NCI-H748 treated with DMSO at 0.1 percent for 48 hours (cell line): ENCODE measurements around the gene PCDHAC1.
A peak's percentile ranks its signal among the peaks of the same experiment; 100 is the strongest.
"Not testable (repeated sequence)": the region's sequence is repeated elsewhere in the genome, so short reads cannot be mapped to it uniquely, and the experiment has no call there.

Experiments
- DNase-seq: peaks from one replicate; lab custom pipeline; 2025; lab: John Stamatoyannopoulos, UW

PCDHAC1 gene

GRCh38 chr5:140925806-140926442, at the start of gene PCDHAC1:
PCDHAC1 (plus strand) TSS chr5:140926299; CDS start chr5:140926893, 594 bp downstream.
- DNase-seq: no peak

- not testable (repeated sequence) for DNase-seq
These were observed 49.4 kb upstream of the PCDHAC1 start for GRCh38 chr5:140876541-140877261.

- DNase-seq: no peak
These were observed 48.9 kb upstream of the PCDHAC1 start for GRCh38 chr5:140877262-140877581.

- DNase-seq: peak; percentile 85
These were observed 44.1 kb upstream of the PCDHAC1 start, which contains the start of gene PCDHA13 for GRCh38 chr5:140881889-140882590. PCDHA13 (plus strand) TSS chr5:140882124; CDS start chr5:140882269, 145 bp downstream.

GRCh38 chr5:140882591-140882899, 43.6 kb upstream of the PCDHAC1 start:
- DNase-seq: peak; percentile 87

- no peak for DNase-seq
These were observed 42.7 kb upstream of the PCDHAC1 start for GRCh38 chr5:140883373-140883772.

- DNase-seq: no peak
These were observed 42.0 kb upstream of the PCDHAC1 start for GRCh38 chr5:140883927-140884697.

GRCh38 chr5:140916325-140916724, 9.8 kb upstream of the PCDHAC1 start:
- DNase-seq: no peak

GRCh38 chr5:140923601-140924000, 2.5 kb upstream of the PCDHAC1 start:
- DNase-seq: no peak

GRCh38 chr5:140926443-140927227, 536 bp downstream of the PCDHAC1 start:
- peak; percentile 83 for DNase-seq

GRCh38 chr5:140927228-140927573, 1.1 kb downstream of the PCDHAC1 start:
- no peak for DNase-seq

- DNase-seq: no peak
These were observed 9.0 kb downstream of the PCDHAC1 start for GRCh38 chr5:140934964-140935606.

GRCh38 chr5:140946578-140946977, 20.5 kb downstream of the PCDHAC1 start:
- DNase-seq: no peak

GRCh38 chr5:140951636-140952035, 25.5 kb downstream of the PCDHAC1 start:
- no peak for DNase-seq

- no peak for DNase-seq
These were observed 27.1 kb downstream of the PCDHAC1 start for GRCh38 chr5:140953234-140953633.

- no peak for DNase-seq
These were observed 36.1 kb downstream of the PCDHAC1 start for GRCh38 chr5:140962190-140962589.

- DNase-seq: no peak
These were observed 38.3 kb downstream of the PCDHAC1 start for GRCh38 chr5:140964356-140964755.

GRCh38 chr5:140965905-140966292, 39.8 kb downstream of the PCDHAC1 start:
- peak; percentile 57 for DNase-seq

GRCh38 chr5:140966293-140967225, 40.5 kb downstream of the PCDHAC1 start, which contains the start of gene PCDHAC2:
PCDHAC2 (plus strand) TSS chr5:140966476; CDS start chr5:140966767, 291 bp downstream.
- peak; percentile 57 for DNase-seq
